ENCODE measurements around the gene CHIC2.

GRCh38 chr4:54099287-54099747 is 34.9 kb upstream of the CHIC2 start:
- TF ChIP-seq CTCF (IDR thresholded peaks at IDR 0.05) (no peak), POLR2A (IDR thresholded peaks at IDR 0.05) (no peak)
